K562 (cell line): ENCODE results near the gene SKIL. TPM values are rescaled to one million over a fixed set of nuclear protein-coding genes. Genes with fewer than 3 reads are reported as not detected.

Experiments
- ATAC-seq: fragments of 200-7000 bp; cut with Tn5 transposase; 3 replicates; pipeline ENCODE4 v1.9.1; 2020; ENCODE audit warnings: moderate library complexity
- BruUV-seq: library from RNA; stranded (reverse); fragments of 400-500 nt; replicated peaks from 2 replicates; lab custom pipeline; 2021; lab: Mats Ljungman, UMichigan
- CTCF ChIA-PET: fragments of 300-600 bp; formaldehyde crosslinking; extraction: SDS; loops from one replicate; lab custom pipeline; 2021; ENCODE audit warnings: low intra/inter-chr PET ratio; lab: Yijun Ruan, JAX
- POLR2A ChIA-PET: fragments of 300-600, 350-650 bp; sonication (Branson Sonifier 250); formaldehyde crosslinking; extraction: SDS; loops from one replicate; lab custom pipeline; 2021; ENCODE audit warnings: antibody characterized with exemption, inconsistent platforms; lab: Yijun Ruan, JAX
- DNase-seq, 4 experiments: peaks; one replicate each; pipeline versions ENCODE4 v3.0.0 to v3.0.0-alpha.2; 2011 to 2018; ENCODE audit warnings: low spot score in 3 of 4, mixed read lengths in 3 of 4; ENCODE audit errors: extremely low read depth in 1 of 4
- FAIRE-seq: peaks from 2 replicates; lab custom pipeline; 2011; peaks lifted over from hg19 to GRCh38; lab: Jason Lieb, UNC
- H2AFZ ChIP-seq: 2 replicates; pipeline ENCODE4 v1.6.0; 2011; ENCODE audit warnings: low read depth, low read length, control low read depth, inconsistent platforms
- H3K27ac ChIP-seq: fragments of 200-600 bp; 3 replicates; pipeline ENCODE4 v1.8.0; 2011; ENCODE audit warnings: low read depth, mild to moderate bottlenecking, control low read depth, inconsistent platforms, low read length, moderate library complexity, mixed read lengths; ENCODE audit errors: extremely low read depth
- H3K27me3 ChIP-seq, 2 experiments: fragments of 300-600 bp in 1 of 2; 2 replicates in 1 of 2; 3 replicates in 1 of 2; pipeline versions ENCODE4 v1.6.0 to v1.8.0; 2011; ENCODE audit warnings: inconsistent platforms in 2 of 2, low read length in 2 of 2, mild to moderate bottlenecking in 1 of 2, mixed read lengths in 1 of 2, moderate library complexity in 1 of 2; ENCODE audit not compliant: control insufficient read depth in 2 of 2, insufficient read depth in 2 of 2
- H3K36me3 ChIP-seq: fragments of 300-600 bp; 3 replicates; pipeline ENCODE4 v1.8.0; 2011; ENCODE audit warnings: mild to moderate bottlenecking, low read length, inconsistent platforms; ENCODE audit not compliant: control insufficient read depth, insufficient read depth
- H3K4me1 ChIP-seq, 2 experiments: fragments of 200-600 bp in 1 of 2; replicated peaks in 1 of 2; 2 replicates in 1 of 2; 3 replicates in 1 of 2; pipeline versions ENCODE4 v1.5.1 to v1.8.0; 2011; ENCODE audit warnings: inconsistent platforms in 2 of 2, low read length in 2 of 2, mild to moderate bottlenecking in 1 of 2, mixed read lengths in 1 of 2, moderate library complexity in 1 of 2; ENCODE audit not compliant: control insufficient read depth in 2 of 2, insufficient read depth in 2 of 2
- H3K4me2 ChIP-seq: 2 replicates; pipeline ENCODE4 v1.6.1; 2011; ENCODE audit warnings: low read length, control low read depth, inconsistent platforms, mixed read lengths; ENCODE audit not compliant: insufficient read depth
- H3K4me3 ChIP-seq: fragments of 200-600 bp; sonication (generic), shearing (Covaris generic); 2 replicates; pipeline ENCODE4 v1.5.1; 2016; ENCODE audit warnings: control low read depth, inconsistent platforms
- H3K79me2 ChIP-seq: fragments of 200-600 bp; 3 replicates; pipeline ENCODE4 v1.8.0; 2011; ENCODE audit warnings: low read length, inconsistent platforms; ENCODE audit not compliant: control insufficient read depth, insufficient read depth
- H3K9ac ChIP-seq, 2 experiments: 2 replicates each; pipeline versions ENCODE4 v1.6.0 to v1.6.1; 2011; ENCODE audit warnings: low read depth in 2 of 2, low read length in 2 of 2, control low read depth in 1 of 2, inconsistent platforms in 1 of 2, mild to moderate bottlenecking in 1 of 2, mixed read lengths in 1 of 2; ENCODE audit not compliant: insufficient read depth in 1 of 2
- H3K9me1 ChIP-seq: one replicate; pipeline ENCODE4 v1.6.0; 2011; ENCODE audit warnings: inconsistent platforms, mild to moderate bottlenecking, low read length, moderate library complexity; ENCODE audit not compliant: control insufficient read depth, insufficient read depth
- H3K9me3 ChIP-seq: replicated peaks from 2 replicates; pipeline ENCODE4 v1.5.1; 2011; ENCODE audit warnings: low read depth, low read length, inconsistent platforms; ENCODE audit not compliant: control insufficient read depth, insufficient read depth
- H4K20me1 ChIP-seq: replicated peaks from 2 replicates; pipeline ENCODE4 v1.6.1; 2011; ENCODE audit warnings: low read length, inconsistent platforms, mixed read lengths; ENCODE audit not compliant: control insufficient read depth, insufficient read depth
- BCOR ChIP-seq: fragments of 450-650 bp; IDR thresholded peaks from 2 replicates; pipeline ENCODE4 v1.6.1; 2016
- C11orf30 ChIP-seq: fragments of 450-650 bp; IDR thresholded peaks from 2 replicates; pipeline ENCODE4 v1.6.1; 2016; ENCODE audit warnings: low read depth, mild to moderate bottlenecking
- EWSR1 ChIP-seq: fragments of 450-650 bp; IDR thresholded peaks from 2 replicates; pipeline ENCODE4 v1.6.1; 2018; ENCODE audit warnings: borderline replicate concordance, mild to moderate bottlenecking, low read depth, moderate library complexity; ENCODE audit not compliant: partially characterized antibody
- HMBOX1 ChIP-seq: sonication (generic); IDR thresholded peaks from 2 replicates; pipeline ENCODE4 v1.6.1; 2016
- MEF2A ChIP-seq: IDR thresholded peaks from 2 replicates; pipeline ENCODE4 v1.6.1; 2011; ENCODE audit warnings: low read depth, mild to moderate bottlenecking, low read length, moderate library complexity; ENCODE audit not compliant: control insufficient read depth
- MITF ChIP-seq: IDR thresholded peaks from 2 replicates; pipeline ENCODE4 v1.6.1; 2014; ENCODE audit warnings: antibody characterized with exemption
- NFATC3 ChIP-seq: fragments of 450-650 bp; IDR thresholded peaks from 2 replicates; pipeline ENCODE4 v1.6.1; 2017; ENCODE audit warnings: mild to moderate bottlenecking
- PHB2 ChIP-seq: fragments of 450-650 bp; IDR thresholded peaks from 2 replicates; pipeline ENCODE4 v1.6.1; 2017; ENCODE audit warnings: low read depth
- U2AF2 ChIP-seq: fragments of 200-400 bp; formaldehyde crosslinking; optimal IDR thresholded peaks from 2 replicates; pipeline ENCODE3; 2017; ENCODE audit warnings: low read depth, mild to moderate bottlenecking, low read length
- ZBTB1 ChIP-seq: sonication (generic); formaldehyde crosslinking; IDR thresholded peaks from 2 replicates; pipeline ENCODE4 v1.8.1; 2023; ENCODE audit warnings: missing genetic modification reagents, low read depth, mild to moderate bottlenecking, borderline replicate concordance
- ZNF384 ChIP-seq: IDR thresholded peaks from 2 replicates; pipeline ENCODE4 v1.6.1; 2012; ENCODE audit warnings: low read depth, low read length, improper control_type of control experiment
- ZNF79 ChIP-seq: fragments of 250-450 bp; sonication (Bioruptor Pico); IDR thresholded peaks from 2 replicates; pipeline ENCODE4 v1.4.0; 2020; ENCODE audit warnings: low read depth, mild to moderate bottlenecking, moderate library complexity
- WGBS: fragments of 100-300 bp; shearing (Covaris generic); methylation state at CpG from one replicate; pipeline ENCODE4 v1.1.6; 2016; ENCODE audit warnings: low coverage, mixed read lengths; ENCODE audit not compliant: insufficient coverage; ENCODE audit errors: missing lambda C conversion rate; 5-methylcytosine and 5-hydroxymethylcytosine counted together
- in situ Hi-C: fragments of 300-500 bp; cut with MboI; formaldehyde crosslinking; loops from 4 replicates; pipeline ENCODE4 v1.15.0; 2018; ENCODE audit warnings: inconsistent platforms, mixed read lengths
- intact Hi-C: fragments of 100-400 bp; cut with micrococcal nuclease; formaldehyde crosslinking; loops from 2 replicates; pipeline ENCODE4 v1.14.2; 2022
- polyA plus RNA-seq, 8 experiments: library from polyadenylated mRNA; depleted of rRNA in 4 of 8; stranded (reverse) in 5 of 8; unstranded in 3 of 8; fragments of >200 nt; fragmentation: Nextera tagmentation in 2 of 8; fragmentation: Illumina TruSeq in 1 of 8; extraction: Ambion mirVana in 2 of 8; extraction: Trizol in 1 of 8; gene quantifications; 2 replicates each; pipeline versions ENCODE4 v1.2.1 to v1.2.3, GENCODE V29; 2011 to 2014; ENCODE audit warnings: inconsistent platforms in 1 of 8, missing spikeins in 1 of 8
- total RNA-seq, 7 experiments: library from RNA; depleted of rRNA in 6 of 7; stranded (reverse); fragments of >200 nt in 6 of 7; fragmentation: Illumina TruSeq in 2 of 7; extraction: Trizol in 2 of 7; gene quantifications; 2 replicates each; pipeline versions ENCODE4 v1.2.1 to v1.2.3, GENCODE V29; 2011 to 2021; ENCODE audit warnings: low replicate concordance in 1 of 7
- TF ChIP-seq, protein P1 (sequence below): fragments of 250-450 bp; sonication (Bioruptor Pico); IDR thresholded peaks from 2 replicates; pipeline ENCODE4 v1.8.0; 2022; ENCODE audit warnings: inconsistent platforms, mild to moderate bottlenecking, moderate library complexity, borderline replicate concordance

The SKIL gene
- total and polyA plus RNA-seq, 9 of the 15 experiments (the other 6 are each of a cell fraction or from before 2014, with no cell fraction given), result 4.3 to 19.1 (median 9.7) TPM

DNA sequence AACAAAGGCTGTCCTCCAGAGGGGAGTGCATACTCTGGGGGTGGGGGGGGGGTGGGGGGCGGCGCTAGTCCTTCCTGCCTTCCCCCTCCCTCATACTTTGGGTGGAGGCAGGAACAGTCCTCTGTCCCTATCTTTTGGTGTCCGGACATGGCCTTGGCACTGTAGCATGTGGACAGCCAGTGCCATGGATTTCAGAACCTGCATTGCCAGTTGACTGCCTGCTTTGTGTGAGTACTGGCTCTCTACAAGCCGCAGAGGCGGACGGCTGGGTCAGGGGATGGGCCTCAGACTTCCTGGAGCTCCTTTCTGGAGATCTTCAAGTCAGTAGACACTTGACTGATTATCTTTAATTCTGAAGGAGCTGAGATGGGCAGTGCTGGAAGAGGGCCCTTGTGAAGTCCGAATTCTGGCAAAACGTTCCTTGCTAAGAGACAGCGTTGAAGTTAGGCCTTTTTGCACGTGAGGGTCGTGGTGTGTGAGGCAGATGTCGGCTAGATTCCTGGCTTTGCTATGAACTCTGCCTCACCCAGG, 63.7 kb downstream of the SKIL start:
- Histone ChIP-seq H3K79me2 (no peaks in the 10 kb centered on the region), H3K27ac (no peak overlapping the region), H3K36me3 (no peaks in the 10 kb centered on the region), H3K4me3 (no peak overlapping the region), H3K9me1 (no peaks in the 10 kb centered on the region), H3K4me1 (peaks cover 11 to 17% of the 10 kb centered on the region in 2 experiments; a peak in 4 of 5 replicates), H3K9me3 (no peaks in the 10 kb centered on the region), H3K4me2 (no peak overlapping the region), H3K27me3 (no peaks in the 10 kb centered on the region), H4K20me1 (no peaks in the 10 kb centered on the region), H3K9ac (peak overlapping the region in 1 of 2 experiments; percentile 48; a peak in 1 of 4 replicates), H2AFZ (0 out of 2 replicates have a peak overlapping the region, but pooled peaks have one; percentile 5)
- in situ Hi-C loops, result loop anchor here (5.0 to 10.0 kb wide), 2 partner anchors 274 to 391 kb away; no protein-coding TSS in a partner anchor
- FAIRE-seq (no peak), DNase-seq (no peak), ATAC-seq (no peak)
- POLR2A ChIA-PET, result no interaction called here
- intact Hi-C loops, result no loop called here
- 57% methylated on average over 8 of the region's 12 CpGs for WGBS
- CTCF ChIA-PET, result no interaction called here
- BruUV-seq, result no TSS peak
- TF ChIP-seq HMBOX1 (no peak), EWSR1 (no peak), MITF (no peak), U2AF2 (no peak), PHB2 (no peak), MEF2A (no peak), ZBTB1 (CRISPR knock-in tag) (no peak), BCOR (no peak), ZNF384 (no peak), ZNF79 (no peak), C11orf30 (no peak), NFATC3 (no peak)
- TF ChIP-seq, protein P1, sequence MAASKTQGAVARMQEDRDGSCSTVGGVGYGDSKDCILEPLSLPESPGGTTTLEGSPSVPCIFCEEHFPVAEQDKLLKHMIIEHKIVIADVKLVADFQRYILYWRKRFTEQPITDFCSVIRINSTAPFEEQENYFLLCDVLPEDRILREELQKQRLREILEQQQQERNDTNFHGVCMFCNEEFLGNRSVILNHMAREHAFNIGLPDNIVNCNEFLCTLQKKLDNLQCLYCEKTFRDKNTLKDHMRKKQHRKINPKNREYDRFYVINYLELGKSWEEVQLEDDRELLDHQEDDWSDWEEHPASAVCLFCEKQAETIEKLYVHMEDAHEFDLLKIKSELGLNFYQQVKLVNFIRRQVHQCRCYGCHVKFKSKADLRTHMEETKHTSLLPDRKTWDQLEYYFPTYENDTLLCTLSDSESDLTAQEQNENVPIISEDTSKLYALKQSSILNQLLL (CRISPR knock-in tag), result no peak
